ENCODE data around the gene PRKAR1B. TPM values are rescaled to one million over a fixed set of nuclear protein-coding genes. Genes with fewer than 3 reads are reported as not detected.

The PRKAR1B gene
- total RNA-seq, 1 experiment from 2014 or later, result 43.3 TPM

DNA sequence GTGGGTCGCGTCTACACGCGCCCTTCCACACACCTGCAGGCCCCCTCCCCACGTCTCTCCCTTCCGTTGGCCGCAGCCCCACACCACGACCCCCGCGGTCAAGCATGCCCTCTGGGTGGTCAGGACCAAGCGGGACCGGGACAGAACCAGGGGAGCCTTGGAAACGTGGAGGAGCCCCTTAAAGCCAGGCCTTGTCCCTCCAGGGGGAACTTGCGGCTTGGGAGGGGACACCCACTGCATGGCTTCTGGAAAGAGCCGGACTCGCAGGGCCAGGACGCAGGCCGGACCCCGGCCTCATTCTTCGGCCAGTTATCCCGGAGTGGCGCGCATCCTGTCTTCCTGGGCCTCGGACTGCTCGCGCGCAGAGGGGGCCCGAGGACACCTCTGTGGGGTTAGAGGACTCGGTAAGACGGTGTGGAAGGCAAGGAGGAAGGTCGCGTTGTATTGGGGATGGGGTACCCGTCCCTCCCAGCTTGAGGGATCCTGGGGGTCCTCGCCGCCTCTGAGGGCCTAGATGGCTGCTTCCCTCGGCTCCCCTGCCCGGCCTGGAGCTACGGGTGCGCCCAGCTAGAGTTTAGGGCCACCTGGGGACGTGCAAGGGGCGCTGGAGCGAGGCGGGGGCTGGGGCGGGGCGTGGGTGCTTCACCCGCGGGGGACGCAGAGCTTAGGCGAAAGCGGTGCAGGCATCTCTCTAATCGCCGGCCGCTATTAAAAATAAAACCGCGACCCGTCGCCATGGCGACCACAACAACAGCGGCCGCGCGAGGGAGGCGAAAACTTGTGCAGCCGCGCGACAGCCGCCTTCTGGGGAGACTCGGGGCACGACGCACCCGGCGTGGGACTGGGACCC is 205.6 kb downstream of the PRKAR1B start:
- WGBS (ENCODE audit: extremely low coverage, insufficient read length, low lambda C conversion rate), result no CpG with 5 or more reads among the region's 72 CpGs
- no peak overlapping the region for H4K91ac ChIP-seq (ENCODE audit: insufficient read length, low read depth, low read length)
- no peak for DNase-seq
- no peak overlapping the region for H3K56ac ChIP-seq (ENCODE audit: insufficient read length, low read depth, low read length)
- H3K79me1 ChIP-seq (ENCODE audit: insufficient read depth, low read depth, low read length, poor library complexity, severe bottlenecking), result no peaks in the 10 kb centered on the region
- H2AFZ ChIP-seq (ENCODE audit: low read length), result no peak overlapping the region
- H3K23ac ChIP-seq (ENCODE audit: insufficient read length, low read depth, low read length), result no peak overlapping the region
- no peaks in the 10 kb centered on the region for H4K20me1 ChIP-seq (ENCODE audit: control insufficient read depth, insufficient read depth, insufficient read length)
- no peak overlapping the region; the same call in 1 of the 2 replicates for H2BK15ac ChIP-seq (ENCODE audit: low read depth, low read length)
- no peak overlapping the region for H4K8ac ChIP-seq (replicated peaks; ENCODE audit: insufficient read length, low read depth, low read length)
- no peaks in the 10 kb centered on the region for H3K9me3 ChIP-seq (ENCODE audit: control insufficient read depth, low read depth, low read length)
- no peak overlapping the region for H4K5ac ChIP-seq (ENCODE audit: insufficient read length, low read depth, low read length)
- H3K4me2 ChIP-seq (ENCODE audit: insufficient read depth, insufficient read length, low read length), result peak overlapping the region; percentile 87
- Mint-ChIP-seq H3K27me3 (ENCODE audit: low read depth) (peaks cover 75% of the 10 kb centered on the region), H3K4me1 (peaks cover 4 to 15% of the 10 kb centered on the region in 2 experiments; a peak in 3 of 4 replicates), H3K27ac (peak overlapping the region in 1 of 3 experiments; percentile 79; a peak in 1 of 7 replicates), H3K4me3 (peak overlapping the region; percentile 29 to 78), H3K36me3 (ENCODE audit: insufficient read depth in 1 of 3, low read depth in 3 of 3) (no peaks in the 10 kb centered on the region; a peak in 1 of 7 replicates), H3K9me3 (no peaks in the 10 kb centered on the region; a peak in 1 of 5 replicates)
- no peak overlapping the region for H3T11ph ChIP-seq (ENCODE audit: low read length)
- no peak overlapping the region; the same call in 1 of the 2 replicates for H3K4ac ChIP-seq (ENCODE audit: low read depth, low read length)
- peak overlapping the region; percentile 87 for H3K18ac ChIP-seq (ENCODE audit: insufficient read length, low read depth, low read length)
- H3K79me2 ChIP-seq (ENCODE audit: insufficient read depth, low read length), result peaks cover 2% of the 10 kb centered on the region; the same call in 1 of the 2 replicates
- no peak overlapping the region for H2BK120ac ChIP-seq (ENCODE audit: low read depth, low read length, poor library complexity, severe bottlenecking)
- H2BK20ac ChIP-seq (ENCODE audit: low read depth, low read length, poor library complexity, severe bottlenecking), result no peak overlapping the region
- H2BK12ac ChIP-seq (ENCODE audit: insufficient read length, low read depth, low read length), result no peak overlapping the region
- no peak overlapping the region for H2AK5ac ChIP-seq (ENCODE audit: insufficient read length, low read length)
- H2BK5ac ChIP-seq (ENCODE audit: insufficient read length, low read length), result no peak overlapping the region
- H3K27me3 ChIP-seq (ENCODE audit: insufficient read depth, low read length), result peaks cover 30% of the 10 kb centered on the region; the same call in 1 of the 2 replicates
- peaks cover 2% of the 10 kb centered on the region; the same call in 1 of the 2 replicates for H3K4me1 ChIP-seq (ENCODE audit: insufficient read depth, low read length)
- no peak overlapping the region for H3K27ac ChIP-seq (ENCODE audit: insufficient read length, low read depth, low read length)
- H3K14ac ChIP-seq (ENCODE audit: insufficient read depth, low read length), result peak overlapping the region; percentile 95
- TF ChIP-seq, protein P1, sequence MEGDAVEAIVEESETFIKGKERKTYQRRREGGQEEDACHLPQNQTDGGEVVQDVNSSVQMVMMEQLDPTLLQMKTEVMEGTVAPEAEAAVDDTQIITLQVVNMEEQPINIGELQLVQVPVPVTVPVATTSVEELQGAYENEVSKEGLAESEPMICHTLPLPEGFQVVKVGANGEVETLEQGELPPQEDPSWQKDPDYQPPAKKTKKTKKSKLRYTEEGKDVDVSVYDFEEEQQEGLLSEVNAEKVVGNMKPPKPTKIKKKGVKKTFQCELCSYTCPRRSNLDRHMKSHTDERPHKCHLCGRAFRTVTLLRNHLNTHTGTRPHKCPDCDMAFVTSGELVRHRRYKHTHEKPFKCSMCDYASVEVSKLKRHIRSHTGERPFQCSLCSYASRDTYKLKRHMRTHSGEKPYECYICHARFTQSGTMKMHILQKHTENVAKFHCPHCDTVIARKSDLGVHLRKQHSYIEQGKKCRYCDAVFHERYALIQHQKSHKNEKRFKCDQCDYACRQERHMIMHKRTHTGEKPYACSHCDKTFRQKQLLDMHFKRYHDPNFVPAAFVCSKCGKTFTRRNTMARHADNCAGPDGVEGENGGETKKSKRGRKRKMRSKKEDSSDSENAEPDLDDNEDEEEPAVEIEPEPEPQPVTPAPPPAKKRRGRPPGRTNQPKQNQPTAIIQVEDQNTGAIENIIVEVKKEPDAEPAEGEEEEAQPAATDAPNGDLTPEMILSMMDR (conservative IDR thresholded peaks at IDR 0.05), result no peak
- no peak overlapping the region for H3K9ac ChIP-seq (ENCODE audit: extremely low read depth, insufficient read length, low read length)
- H3K23me2 ChIP-seq (ENCODE audit: insufficient read length, low read depth, low read length, poor library complexity, severe bottlenecking), result peaks cover 38% of the 10 kb centered on the region
